ENCODE results near the gene GPC6.

Gene GPC6

DNA sequence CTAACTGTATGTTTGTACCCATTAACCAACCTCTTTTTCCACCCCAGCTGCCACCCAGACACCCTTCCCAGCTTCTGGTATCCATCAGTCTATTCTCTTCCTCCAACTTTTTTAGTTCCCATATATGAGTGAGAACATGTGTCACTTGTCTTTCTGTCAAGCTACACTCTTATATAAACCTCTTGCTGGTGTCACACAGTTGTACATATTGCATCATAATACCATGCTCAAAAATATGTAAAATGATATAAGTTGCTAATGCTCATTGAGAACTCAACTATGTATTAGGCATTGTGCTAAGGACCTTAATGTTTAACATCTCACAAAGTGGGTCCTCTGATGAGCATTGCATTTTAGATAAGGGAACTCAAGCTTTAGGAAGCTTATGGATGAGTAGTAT is 395.4 kb downstream of the GPC6 start:
- DNase-seq: no peak

DNA sequence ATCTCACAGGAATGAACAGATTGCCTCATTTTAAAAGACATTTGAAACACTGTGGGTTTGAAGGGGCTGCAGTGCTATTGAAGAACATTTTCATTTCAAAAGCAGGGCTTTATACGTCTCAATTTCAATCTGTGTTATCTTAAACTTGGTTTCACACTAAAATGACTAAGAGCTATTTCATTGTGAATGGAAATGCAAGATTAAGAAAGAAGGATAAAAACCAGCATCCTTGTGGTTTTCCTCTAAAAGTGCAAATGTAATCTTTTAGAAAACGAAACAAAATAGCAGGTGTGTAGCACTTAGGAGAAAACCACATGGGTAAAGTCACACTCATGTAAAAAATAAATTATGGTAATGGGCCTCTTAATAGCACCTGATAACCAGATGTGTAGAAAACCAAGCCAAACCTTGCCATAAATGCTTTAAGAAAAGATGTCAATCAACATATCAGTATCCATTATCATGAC is 397.7 kb downstream of the GPC6 start:
- DNase-seq: no peak

DNA sequence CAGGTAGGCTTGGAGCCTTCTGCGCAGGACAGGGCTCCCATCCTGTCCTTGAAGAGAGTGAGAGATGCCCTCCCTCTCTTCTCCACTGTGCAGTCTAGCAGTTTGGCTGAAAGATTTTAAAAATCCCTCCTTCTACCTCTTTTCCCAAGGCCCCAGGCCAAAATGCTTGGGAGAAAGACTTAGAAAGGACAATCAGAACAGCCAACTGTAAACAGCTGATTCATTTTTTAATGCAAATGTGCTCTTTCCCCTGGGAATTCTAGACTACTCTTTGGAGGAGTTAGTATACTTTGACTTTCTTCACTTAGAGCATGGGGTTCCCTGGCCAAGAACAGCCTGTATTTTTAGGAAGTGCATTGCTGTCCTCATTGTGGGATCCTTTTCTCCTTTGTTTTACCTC is 398.9 kb downstream of the GPC6 start:
- no peak for DNase-seq

DNA sequence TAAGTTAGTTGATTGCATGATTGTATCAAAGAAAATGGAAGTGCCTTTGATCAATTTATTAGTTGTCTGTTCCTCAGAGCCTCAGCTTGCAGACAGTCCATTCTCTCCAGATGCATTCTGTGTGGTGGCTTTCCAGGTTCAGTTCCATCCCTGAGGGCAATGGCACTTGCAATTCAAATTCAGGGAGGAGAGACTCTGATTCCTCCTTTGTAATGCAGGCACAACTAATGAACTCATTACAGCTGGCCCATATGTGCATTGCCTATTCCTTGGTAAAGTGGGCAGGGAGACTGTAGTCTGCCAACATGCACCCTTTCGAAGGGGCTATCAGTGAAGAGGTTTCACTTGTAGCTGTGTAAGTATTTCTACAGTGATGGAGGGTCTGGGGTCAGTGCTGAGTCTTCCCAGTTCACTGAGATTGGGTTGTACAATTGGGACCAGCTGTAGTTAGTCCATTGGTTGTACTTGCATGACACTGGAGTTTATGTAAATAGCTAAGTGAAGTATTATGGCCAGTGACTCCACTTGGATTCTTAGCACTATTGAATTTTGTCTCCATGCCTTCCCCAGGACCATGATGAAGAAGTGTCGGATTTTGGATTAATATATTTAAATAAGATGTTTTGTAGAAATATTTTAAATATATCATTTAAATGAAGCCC is 401.7 kb downstream of the GPC6 start:
- DNase-seq: no peak

DNA sequence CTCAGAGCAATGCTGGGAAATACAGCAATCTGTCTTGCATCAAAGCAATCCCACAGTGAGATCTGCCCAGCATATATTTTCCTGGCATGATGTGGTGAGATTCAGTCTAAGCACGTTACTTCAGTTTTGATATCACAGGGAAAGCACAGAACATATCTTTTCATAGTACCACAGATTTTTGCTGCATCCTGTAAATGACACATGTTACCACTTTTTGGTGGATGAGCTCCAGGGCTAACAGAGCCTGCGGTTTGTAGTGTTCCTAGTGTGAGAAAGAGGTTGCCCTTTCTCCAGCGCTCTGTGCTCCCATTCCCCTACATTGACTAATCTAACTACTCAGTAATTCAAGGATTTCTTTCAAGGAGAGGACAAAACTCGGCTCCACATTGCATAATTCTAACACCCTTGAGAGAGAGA is 409.0 kb downstream of the GPC6 start:
- DNase-seq: no peak

DNA sequence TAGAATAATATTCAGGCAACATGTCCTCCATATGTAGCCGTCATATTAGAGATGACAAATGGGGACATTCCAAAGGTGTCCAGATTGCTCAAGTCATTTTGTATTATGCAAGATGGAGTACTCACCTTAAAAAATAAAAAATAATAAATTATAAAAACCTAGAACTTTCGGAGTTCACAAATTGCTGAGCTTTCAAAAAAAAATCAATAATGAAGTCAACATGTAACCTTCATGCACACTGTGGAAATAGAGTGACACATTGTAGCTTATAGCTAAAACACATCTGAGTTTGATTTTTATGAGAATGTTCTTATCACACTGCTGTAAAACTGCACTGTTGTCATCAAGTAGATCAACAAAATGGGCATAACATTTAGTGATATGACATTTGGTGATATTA is 411.2 kb downstream of the GPC6 start:
- no peak for DNase-seq

DNA sequence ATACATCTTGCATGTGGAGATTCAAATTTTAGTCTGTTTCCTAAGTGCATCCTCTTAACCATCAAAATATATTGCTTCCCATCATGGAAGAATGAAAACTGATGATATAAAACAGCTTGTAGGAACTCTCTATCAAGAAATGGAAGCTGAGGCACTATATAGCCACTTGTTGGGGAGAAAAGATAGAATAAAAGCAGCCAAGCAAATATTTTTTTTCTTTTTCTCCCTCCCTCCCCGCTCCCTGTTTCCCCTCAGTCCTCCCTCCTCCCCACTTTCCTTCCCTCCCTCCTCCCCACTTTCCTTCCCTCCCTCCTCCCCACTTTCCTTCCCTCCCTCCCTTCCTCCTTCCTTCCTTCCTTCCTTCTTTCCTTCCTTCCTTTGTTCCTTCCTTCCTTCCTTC is 413.8 kb downstream of the GPC6 start:
- DNase-seq: no peak

DNA sequence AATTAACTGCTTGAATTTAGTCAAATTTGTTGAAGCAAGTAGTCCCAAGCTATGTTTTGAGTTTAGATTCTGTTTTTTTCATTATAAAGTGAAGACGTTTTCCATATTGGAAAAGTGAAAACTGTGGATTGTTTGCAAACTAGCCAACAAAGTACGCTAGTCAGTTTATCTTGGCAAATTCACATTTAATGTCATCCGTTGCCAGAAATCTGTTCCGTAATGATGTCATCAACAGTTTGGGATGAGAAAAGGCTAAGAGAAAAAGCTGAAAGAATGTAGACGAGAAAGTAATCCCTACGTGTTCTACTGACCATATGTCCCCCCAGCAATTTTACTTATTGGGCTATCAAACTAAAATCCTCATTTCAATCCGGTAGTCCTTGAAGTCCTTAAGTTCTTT is 419.6 kb downstream of the GPC6 start:
- DNase-seq: no peak

DNA sequence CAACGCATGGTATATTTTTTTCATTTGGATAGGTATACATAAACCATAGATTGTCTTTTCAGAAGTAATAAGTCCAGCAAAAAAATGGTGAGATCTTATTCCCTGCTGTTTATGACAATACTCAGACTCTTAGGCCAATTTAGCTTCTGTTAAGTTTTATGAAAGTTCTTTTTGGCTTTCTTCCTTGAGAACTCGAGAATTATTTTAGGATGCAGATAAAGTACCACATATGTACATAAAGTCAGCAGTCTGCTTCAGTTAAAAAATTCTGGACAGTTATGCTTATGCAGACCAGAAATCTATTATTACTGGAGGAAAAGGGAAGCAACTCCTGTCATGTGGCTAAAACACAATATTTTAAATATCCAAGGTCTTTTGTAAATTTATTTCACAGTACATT is 422.9 kb downstream of the GPC6 start:
- no peak for DNase-seq

DNA sequence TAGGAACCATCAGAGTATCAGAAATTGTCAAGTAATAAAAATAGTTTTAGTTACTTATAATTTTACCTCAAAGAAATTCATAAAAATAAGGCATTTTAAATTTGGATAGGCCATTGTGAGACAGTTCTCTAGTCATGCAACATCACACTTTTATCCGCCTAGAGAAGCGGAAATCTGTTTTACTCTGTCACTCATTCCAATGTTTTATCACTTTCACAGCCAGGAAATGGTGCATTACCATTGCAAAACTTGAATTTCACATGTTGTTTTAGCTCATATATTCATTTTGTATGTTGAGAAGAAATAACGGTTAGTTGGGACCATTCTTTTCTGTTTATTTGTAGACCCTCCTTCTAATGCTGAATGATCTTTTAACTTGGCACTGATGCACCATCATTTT is 427.2 kb downstream of the GPC6 start:
- DNase-seq: no peak

DNA sequence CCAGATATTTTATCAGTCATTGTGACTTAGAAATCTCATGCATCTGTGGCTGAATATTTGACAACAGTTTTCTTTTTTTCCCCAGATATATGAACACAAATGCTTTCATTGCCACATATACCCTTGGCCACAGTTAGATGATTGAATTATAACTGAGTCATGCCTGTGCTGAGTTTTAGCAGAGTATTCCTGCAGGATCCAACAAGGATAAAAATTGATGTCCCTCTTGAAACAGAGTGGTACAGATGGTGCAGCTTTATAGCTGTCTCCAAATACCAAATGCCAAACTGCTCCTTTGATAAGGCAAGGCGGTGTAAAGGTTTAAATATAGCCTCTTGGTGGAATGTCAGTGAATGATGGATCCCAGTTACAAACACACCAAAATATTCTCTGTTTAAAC is 428.5 kb downstream of the GPC6 start:
- DNase-seq: no peak

DNA sequence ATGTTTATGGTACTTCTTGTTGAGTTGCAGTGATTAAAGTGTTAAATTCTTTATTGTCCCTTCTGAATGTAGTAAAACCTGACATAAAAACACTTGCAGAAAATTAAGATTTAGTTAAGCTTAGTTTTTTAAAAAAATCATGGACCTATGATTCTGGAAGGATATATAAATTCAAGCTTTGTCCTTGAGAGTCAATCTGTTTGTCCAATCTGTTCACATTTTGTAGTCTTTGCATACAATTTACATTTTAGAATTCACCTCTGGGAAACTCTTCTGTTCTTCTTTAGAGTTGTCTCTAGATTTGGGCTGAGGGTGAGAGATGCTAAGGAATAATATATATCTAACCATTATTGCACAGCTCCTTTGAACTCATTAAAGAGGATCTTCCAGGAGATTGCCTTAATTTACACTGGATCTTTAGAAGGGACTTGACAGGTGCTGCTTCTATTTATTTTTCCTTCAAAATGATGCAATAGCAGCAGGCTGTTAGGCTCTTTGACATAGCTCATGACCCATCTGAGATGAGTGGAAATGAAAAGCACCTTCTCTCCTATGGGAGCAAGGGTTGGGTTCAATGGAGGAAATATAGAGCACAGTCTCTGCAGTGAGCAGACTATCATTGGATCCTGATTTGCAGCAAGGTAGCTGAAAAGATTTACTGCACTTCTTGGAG is 433.9 kb downstream of the GPC6 start:
- no peak for DNase-seq

DNA sequence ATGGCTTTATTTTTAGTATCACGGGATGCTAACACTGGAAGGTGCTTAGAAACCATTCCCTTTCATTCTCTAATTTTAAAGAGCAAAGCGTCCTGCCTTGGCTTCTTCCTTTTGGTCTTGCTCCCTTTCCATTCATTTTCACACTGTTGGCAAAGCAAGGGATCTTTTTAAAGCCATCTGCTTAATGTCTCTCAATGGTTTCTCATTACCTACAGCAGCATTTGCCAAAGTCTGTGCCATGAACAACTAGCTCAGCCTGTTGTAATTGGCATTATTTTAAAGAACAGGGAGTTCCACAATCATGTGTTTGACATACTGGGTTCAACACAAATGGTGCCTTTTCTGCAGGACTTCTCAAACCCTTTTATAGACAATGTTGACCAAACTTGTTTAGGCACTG is 444.3 kb downstream of the GPC6 start:
- no peak for DNase-seq

DNA sequence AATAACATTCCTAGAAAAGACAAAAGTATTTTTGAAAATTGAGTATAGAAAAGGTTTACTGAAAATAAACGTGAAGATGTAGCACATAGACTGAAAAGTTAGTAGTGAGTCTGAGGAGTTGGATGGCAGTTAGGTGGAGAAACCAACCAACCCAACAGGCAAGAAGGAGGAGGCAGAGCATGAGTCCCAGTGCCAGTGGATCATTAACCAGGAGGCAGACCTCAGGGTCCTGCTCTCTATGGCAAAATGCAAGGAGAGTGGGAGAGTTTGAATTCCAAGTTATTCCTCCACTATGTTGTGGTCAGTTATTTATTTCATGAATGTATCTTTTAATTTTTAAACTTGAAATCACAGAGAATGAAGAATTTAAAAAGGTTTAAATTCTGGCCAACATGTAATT is 446.4 kb downstream of the GPC6 start:
- DNase-seq: no peak

DNA sequence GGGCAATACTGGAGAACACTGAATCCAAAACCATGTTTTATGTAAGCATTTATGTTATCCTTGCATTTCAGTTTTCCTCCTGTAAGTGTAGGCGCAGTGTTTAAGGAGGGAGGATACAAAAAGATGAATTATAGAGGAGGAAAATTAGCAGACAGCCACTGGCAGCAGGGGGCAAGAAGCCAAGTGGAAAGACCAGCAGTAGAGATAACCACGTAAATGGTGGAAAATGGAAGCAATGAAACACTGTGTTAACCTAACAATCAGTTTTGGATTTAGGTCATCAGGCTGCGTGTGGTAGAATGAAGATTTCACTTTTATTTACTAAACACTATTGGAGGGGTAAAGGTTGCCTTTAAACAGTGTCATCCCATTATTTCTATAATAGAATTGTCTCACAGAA is 447.3 kb downstream of the GPC6 start:
- DNase-seq: no peak

DNA sequence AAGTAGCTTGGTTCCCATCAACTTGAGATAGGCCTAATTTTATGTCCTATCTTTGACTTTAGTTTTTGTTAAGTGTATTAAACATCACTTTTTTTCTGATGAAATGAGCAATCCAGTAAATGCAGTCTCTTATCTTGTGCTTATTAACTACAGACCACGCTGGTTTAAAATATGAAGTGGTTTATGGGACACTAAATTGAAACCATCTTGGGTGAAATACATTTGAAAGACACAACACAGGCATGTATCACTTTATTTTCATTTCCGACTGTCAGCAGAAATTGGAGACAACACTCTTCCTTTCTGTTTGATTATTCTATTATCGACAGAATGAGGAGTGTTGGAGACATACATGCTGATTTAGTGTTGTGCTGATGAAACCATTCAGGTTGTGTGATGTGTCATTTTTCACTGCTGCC is 447.7 kb downstream of the GPC6 start:
- DNase-seq: no peak

DNA sequence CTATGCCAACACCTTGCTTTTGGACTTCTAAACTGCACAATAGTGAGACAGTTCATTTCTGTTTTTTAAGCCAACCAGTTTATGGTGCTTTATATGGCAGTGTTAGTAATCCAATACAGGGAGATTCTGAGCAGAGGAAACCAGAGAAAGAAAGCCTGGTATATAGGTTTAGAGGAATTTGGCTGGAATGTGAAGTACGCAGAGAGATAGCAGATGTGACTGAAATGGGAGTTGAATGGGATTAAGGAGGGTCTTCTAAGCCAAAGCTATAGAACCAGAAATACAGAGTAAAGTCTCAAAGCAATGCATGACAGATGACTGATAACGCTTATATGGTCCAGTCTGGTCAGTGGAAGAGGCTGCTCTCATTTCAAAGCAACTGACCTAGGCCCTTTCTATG is 453.7 kb downstream of the GPC6 start:
- no peak for DNase-seq

DNA sequence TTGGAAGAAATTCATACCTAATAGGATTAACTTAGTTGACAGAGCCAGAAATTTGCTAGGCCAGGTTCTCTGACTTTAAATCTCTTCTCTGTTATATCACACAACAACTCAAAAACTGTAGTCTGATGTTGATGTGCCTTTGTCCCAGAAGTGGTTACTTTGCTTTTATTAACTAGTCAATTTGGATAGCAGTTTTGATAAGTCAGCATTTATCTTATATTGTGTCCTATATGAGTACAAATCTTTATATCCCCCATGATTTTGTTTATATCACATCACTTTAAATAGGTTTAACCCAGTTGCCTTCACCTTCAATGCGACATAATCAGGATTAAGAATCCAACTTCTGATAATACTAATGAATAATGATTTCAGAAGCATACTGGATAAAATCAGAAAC is 459.3 kb downstream of the GPC6 start:
- no peak for DNase-seq

DNA sequence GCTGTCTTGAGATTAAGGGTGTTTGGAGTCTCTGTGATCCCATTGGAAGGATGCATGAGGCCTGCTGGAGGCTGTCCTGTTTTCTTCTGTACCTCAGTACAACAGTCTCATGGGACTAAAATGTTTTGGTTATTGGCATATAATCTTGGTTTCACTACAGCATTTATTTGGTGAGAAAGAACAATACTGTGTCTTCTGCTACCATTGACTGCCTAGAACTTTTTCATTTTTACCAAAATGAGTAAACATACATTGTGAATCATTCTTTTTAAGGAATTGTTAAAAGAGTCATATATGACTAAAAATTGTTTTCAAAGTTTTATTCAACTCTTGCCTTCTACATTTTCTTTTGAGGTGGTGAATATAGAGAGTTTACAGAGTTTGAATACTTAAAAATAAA is 459.8 kb downstream of the GPC6 start:
- DNase-seq: no peak

DNA sequence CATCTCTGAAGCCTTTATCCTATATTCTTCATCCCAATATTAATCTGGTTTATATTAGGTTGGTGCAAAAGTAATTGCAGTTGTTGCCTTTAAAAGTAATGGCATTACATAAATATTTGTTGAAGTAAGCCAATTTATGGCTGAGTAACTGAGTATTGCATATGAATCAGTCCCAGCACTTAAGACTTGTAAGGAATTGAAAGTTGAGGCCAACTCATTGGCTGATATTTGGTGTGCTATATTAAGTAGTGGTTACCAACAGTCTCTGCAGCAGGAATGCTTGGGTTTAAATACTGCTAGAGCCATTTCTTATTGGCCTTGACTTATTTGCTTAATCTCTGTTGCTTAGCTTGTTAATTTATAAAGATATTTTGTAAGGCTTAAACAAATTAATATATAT is 460.7 kb downstream of the GPC6 start:
- no peak for DNase-seq

DNA sequence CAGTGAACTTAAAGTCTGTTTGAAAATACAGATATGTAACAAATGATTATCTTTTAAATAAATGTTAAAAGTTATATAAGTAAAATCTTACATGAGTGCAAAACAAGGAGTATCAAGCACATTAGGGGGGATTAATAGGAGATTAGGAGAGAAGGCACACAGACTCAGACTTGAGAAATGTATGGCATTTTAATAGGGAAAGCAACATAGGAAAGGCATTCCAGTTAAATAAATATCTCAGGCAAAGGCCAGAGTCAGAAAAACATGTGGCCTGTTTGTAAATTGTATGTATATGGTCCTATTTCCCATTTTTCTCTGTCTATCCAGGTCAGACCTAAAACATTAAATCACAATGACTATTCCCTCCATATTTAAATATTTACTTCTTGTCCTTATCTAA is 462.7 kb downstream of the GPC6 start:
- no peak for DNase-seq

DNA sequence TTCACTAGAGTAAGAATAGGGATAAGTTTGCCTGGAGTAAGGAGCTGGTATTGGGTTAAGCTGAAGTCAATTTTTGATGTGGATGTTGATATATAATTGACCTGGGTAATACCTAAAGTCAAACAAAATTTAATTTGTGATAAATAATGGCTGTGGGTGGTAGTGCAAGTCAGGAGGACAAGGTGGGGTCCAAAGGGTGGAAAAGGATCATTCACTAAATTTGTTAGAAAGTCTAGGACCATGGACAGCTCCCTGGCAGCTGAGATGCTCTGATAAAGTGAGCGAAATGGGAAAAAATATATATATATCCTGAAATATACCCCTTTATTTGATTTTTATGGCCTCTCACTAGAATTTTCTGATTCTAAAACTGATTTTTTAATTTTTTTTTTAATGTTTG is 463.5 kb downstream of the GPC6 start:
- no peak for DNase-seq

DNA sequence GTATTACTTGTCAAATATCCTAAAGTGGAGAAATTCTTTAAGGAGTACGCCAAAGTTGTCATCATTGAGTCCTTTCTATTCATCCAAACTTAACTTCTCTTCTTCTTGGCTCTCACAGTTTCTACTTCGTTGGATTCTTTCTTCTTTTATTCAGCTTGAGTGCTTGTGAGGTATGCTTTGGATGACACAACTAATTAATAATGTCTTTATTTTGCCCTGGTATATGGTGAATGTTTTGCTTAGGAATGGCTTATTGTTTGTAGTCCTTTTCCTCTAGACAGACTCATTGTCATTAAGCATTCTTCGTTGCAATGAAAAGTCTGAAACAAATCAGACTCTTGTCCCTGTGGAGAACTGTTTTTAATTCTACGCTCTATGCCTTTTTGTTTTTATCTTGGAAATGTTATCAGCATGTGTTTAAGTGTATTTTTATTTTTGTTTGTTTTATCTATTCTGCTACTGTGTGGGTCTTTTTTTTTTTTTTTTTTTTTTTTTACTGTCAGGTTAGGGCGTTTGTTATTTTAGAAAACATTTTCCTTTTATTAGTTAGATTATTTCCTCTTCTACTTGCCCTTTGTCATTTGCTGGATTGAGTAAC is 471.5 kb downstream of the GPC6 start:
- DNase-seq: no peak

DNA sequence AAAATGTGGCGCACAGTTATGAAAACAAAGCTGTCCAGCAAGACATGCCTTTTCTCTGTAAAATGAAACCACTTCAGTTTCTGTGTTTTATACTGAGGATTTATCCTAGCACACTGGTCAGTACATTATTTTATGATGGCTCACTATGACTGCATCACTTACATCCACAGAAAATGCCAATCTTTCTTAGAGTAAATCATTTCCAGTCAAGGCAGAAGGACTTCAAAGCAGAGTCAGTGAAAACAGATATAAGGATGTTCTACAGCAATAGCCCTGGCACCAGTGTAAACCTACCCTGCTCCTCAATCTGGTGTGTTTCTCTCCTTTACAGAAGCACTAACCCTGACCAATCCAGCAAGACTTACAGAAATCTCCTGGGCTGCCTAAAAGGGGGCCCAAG is 473.5 kb downstream of the GPC6 start:
- no peak for DNase-seq
